Ishikawa (cell line): ENCODE data around the gene RAB3C.

Experiments
- EP300 ChIP-seq: IDR thresholded peaks from 2 replicates; pipeline ENCODE4 v1.6.1; 2012; ENCODE audit warnings: borderline replicate concordance
- RAD21 ChIP-seq: IDR thresholded peaks from 2 replicates; pipeline ENCODE4 v1.6.1; 2012; ENCODE audit warnings: low read depth
- REST ChIP-seq: IDR thresholded peaks from 2 replicates; pipeline ENCODE4 v1.6.1; 2012; ENCODE audit warnings: low read depth, mild to moderate bottlenecking
- TAF1 ChIP-seq: IDR thresholded peaks from 2 replicates; pipeline ENCODE4 v1.6.1; 2012; ENCODE audit warnings: low read depth, mild to moderate bottlenecking
- TEAD4 ChIP-seq: IDR thresholded peaks from 2 replicates; pipeline ENCODE4 v1.6.1; 2012
- USF1 ChIP-seq: IDR thresholded peaks from 2 replicates; pipeline ENCODE4 v1.6.1; 2012
- YY1 ChIP-seq: IDR thresholded peaks from 2 replicates; pipeline ENCODE4 v1.6.1; 2012; ENCODE audit warnings: low read depth

- no peak for TF ChIP-seq EP300
- TF ChIP-seq REST: no peak
- TF ChIP-seq TEAD4: no peak
- no peak for TF ChIP-seq YY1
- TF ChIP-seq USF1: no peak
- no peak for TF ChIP-seq RAD21
- TF ChIP-seq TAF1: no peak
Measured at GRCh38 chr5:58905944-58906343, 323.1 kb downstream of the RAB3C start.
